ENCODE data around the gene RNF152. TPM values are rescaled to one million over a fixed set of nuclear protein-coding genes. Genes with fewer than 3 reads are reported as not detected.

Gene RNF152
- total RNA-seq, 1 experiment from 2014 or later = 0.18 TPM

DNA sequence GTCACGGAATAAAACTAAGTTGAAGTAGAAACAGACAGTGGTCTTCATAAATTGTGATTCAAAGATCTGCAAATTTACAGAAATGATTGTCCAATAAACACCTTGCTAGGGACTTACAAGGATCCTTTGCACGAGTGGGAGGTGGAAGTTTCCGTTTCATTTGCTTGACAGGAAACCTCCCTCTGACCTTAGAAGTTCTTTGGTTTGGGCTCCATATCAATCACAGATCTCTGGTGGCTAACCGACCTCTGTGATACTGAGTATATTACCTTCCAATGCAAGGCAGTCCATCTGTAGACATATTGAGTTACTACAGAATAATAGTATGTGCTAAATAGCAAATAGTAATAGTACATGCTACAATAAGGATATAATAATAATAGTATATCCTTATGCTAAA is 33.7 kb upstream of the RNF152 start:
- intact Hi-C loops (cut with micrococcal nuclease; ENCODE audit: unreplicated experiment) = no loop called here
- no peak overlapping the region for H3K27ac ChIP-seq (ENCODE audit: low read length)
- in situ Hi-C loops (cut with HindIII; ENCODE audit: low pct_unique_long_range_greater_than_20kb, low sequenced_read_pairs) = no loop called here
- CTCF ChIA-PET = no interaction called here
- no peak for DNase-seq (ENCODE audit: low read depth, low spot score)
- no TSS peak for BruUV-seq (replicated peaks)
- H3K36me3 ChIP-seq (ENCODE audit: control insufficient read depth, insufficient read depth, low read length) = no peaks in the 10 kb centered on the region
- no peaks in the 10 kb centered on the region for H3K4me1 ChIP-seq (ENCODE audit: control insufficient read depth, insufficient read depth, low read length)
- TF ChIP-seq REST (IDR thresholded peaks at IDR 0.05; ENCODE audit: insufficient read depth in 1 of 2, low read depth in 2 of 2, low read length in 1 of 2) (no peak), POLR2AphosphoS5 (IDR thresholded peaks at IDR 0.05; ENCODE audit: low read depth, low read length) (no peak), CTCF (IDR thresholded peaks at IDR 0.05) (no peak), SIN3A (IDR thresholded peaks at IDR 0.05; ENCODE audit: borderline replicate concordance, insufficient read depth, low read depth, low read length) (no peak)
- H3K4me3 ChIP-seq (ENCODE audit: low read depth in 2 of 2, low read length in 2 of 2) = no peak overlapping the region
- no peak for ATAC-seq
- POLR2A ChIA-PET = no interaction called here
- no peaks in the 10 kb centered on the region for H3K9me3 ChIP-seq (ENCODE audit: control insufficient read depth, insufficient read depth, low read depth, low read length)
- no peaks in the 10 kb centered on the region for H3K27me3 ChIP-seq (ENCODE audit: control insufficient read depth, insufficient read depth, low read length)

DNA sequence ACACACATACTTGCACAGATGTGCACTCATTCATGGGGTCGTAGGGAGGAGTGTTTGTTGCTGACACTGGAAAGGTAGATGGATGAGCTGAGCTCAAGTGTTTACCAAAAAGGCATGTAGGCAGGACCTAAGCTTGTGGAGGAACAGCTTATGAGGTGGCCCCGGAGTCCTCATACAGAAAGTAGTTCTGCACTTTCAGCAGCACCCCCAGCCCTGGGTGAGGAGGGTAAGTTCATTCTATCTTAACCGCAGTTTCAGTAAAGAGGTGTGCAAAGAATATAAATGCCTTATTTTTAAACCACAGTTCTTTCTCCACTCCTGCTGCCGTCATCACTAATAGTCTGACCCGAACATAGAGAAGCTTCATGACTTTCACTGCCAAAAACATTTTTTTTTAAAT is 31.7 kb upstream of the RNF152 start:
- ChIA-PET POLR2A (no interaction called here), CTCF (interaction anchor here (0.7 kb wide), 1 partner anchor 161 kb away, joined by 3 read pairs; no protein-coding TSS in a partner anchor)
- Histone ChIP-seq H3K27me3 (ENCODE audit: control insufficient read depth, insufficient read depth, low read length) (no peaks in the 10 kb centered on the region), H3K27ac (ENCODE audit: low read length) (no peak overlapping the region), H3K4me1 (ENCODE audit: control insufficient read depth, insufficient read depth, low read length) (no peaks in the 10 kb centered on the region), H3K4me3 (ENCODE audit: low read depth in 2 of 2, low read length in 2 of 2) (no peak overlapping the region), H3K9me3 (ENCODE audit: control insufficient read depth, insufficient read depth, low read depth, low read length) (no peaks in the 10 kb centered on the region), H3K36me3 (ENCODE audit: control insufficient read depth, insufficient read depth, low read length) (no peaks in the 10 kb centered on the region)
- intact Hi-C loops (cut with micrococcal nuclease; ENCODE audit: unreplicated experiment) = no loop called here
- TF ChIP-seq SIN3A (IDR thresholded peaks at IDR 0.05; ENCODE audit: borderline replicate concordance, insufficient read depth, low read depth, low read length) (no peak), CTCF (IDR thresholded peaks at IDR 0.05) (no peak), TCF7L2 (IDR thresholded peaks at IDR 0.05; ENCODE audit: low read depth, low read length) (no peak), POLR2AphosphoS5 (IDR thresholded peaks at IDR 0.05; ENCODE audit: low read depth, low read length) (no peak), REST (IDR thresholded peaks at IDR 0.05; ENCODE audit: insufficient read depth in 1 of 2, low read depth in 2 of 2, low read length in 1 of 2) (no peak)
- BruUV-seq (replicated peaks) = no TSS peak
- in situ Hi-C loops (cut with HindIII; ENCODE audit: low pct_unique_long_range_greater_than_20kb, low sequenced_read_pairs) = no loop called here
- no peak for DNase-seq (ENCODE audit: low read depth, low spot score)
- no peak for ATAC-seq

Data from Panc1 (cell line).